Esophagus squamous epithelium (tissue), 4 donors: ENCODE data around the gene ARF6.

Experiments
- CTCF ChIP-seq, 6 experiments: fragments of 450-650 bp in 4 of 6; fragments of 200-600 bp in 2 of 6; sonication (generic) in 2 of 6; IDR thresholded peaks; one replicate each; pipeline ENCODE4 v1.5.1; 2016 to 2019; ENCODE audit warnings: antibody characterized with exemption in 6 of 6, mild to moderate bottlenecking in 4 of 6, moderate library complexity in 4 of 6
- POLR2A ChIP-seq, 4 donors: fragments of 450-650 bp; IDR thresholded peaks; one replicate each; pipeline ENCODE4 v1.6.1; 2017; ENCODE audit warnings: antibody characterized with exemption in 4 of 4, mild to moderate bottlenecking in 4 of 4, moderate library complexity in 3 of 4

GRCh38 chr14:49942090-49942489 lies 49.2 kb downstream of the ARF6 start:
- TF ChIP-seq CTCF (IDR thresholded peaks at IDR 0.05) (no peak), POLR2A (IDR thresholded peaks at IDR 0.05) (no peak)
